Subcutaneous adipose tissue (tissue), 4 donors: ENCODE data around the gene FADS3. TPM values are rescaled to one million over a fixed set of nuclear protein-coding genes. Genes with fewer than 3 reads are reported as not detected.

Experiments
- CTCF ChIP-seq: fragments of 450-650 bp; IDR thresholded peaks from one replicate; pipeline ENCODE4 v1.5.1; 2016; ENCODE audit warnings: low read depth, mild to moderate bottlenecking, control low read depth, antibody characterized with exemption, moderate library complexity
- total RNA-seq, 4 donors: library from RNA; depleted of rRNA; stranded (reverse); fragments of >200 nt; gene quantifications; one replicate each; pipeline ENCODE4 v1.1.0, GENCODE V29; 2016

FADS3 gene
- total RNA-seq, 4 donors from 2014 or later: 78.5 to 322 (median 136) TPM

- no peak for TF ChIP-seq CTCF
Observed at GRCh38 chr11:61895718-61896059, 4.3 kb upstream of the FADS3 start.

- TF ChIP-seq CTCF: no peak
Observed at GRCh38 chr11:61895046-61895717, 3.8 kb upstream of the FADS3 start.

- no peak for TF ChIP-seq CTCF
Observed at GRCh38 chr11:61893981-61894380, 2.6 kb upstream of the FADS3 start.

GRCh38 chr11:61892085-61892370 lies 683 bp upstream of the FADS3 start:
- no peak for TF ChIP-seq CTCF

GRCh38 chr11:61890529-61891330 lies 615 bp downstream of the FADS3 start:
- no peak for TF ChIP-seq CTCF

- no peak for TF ChIP-seq CTCF
Observed at GRCh38 chr11:61889831-61890230, 1.5 kb downstream of the FADS3 start.

GRCh38 chr11:61888590-61888989 lies 2.8 kb downstream of the FADS3 start:
- TF ChIP-seq CTCF: no peak
